ENCODE results near the gene MLYCD. TPM values are rescaled to one million over a fixed set of nuclear protein-coding genes. Genes with fewer than 3 reads are reported as not detected.

The MLYCD gene
- total and polyA plus RNA-seq, 10 of the 15 experiments (the other 5 are each of a cell fraction or from before 2014, with no cell fraction given): 0.21 to 3.7 (median 1.7) TPM

DNA sequence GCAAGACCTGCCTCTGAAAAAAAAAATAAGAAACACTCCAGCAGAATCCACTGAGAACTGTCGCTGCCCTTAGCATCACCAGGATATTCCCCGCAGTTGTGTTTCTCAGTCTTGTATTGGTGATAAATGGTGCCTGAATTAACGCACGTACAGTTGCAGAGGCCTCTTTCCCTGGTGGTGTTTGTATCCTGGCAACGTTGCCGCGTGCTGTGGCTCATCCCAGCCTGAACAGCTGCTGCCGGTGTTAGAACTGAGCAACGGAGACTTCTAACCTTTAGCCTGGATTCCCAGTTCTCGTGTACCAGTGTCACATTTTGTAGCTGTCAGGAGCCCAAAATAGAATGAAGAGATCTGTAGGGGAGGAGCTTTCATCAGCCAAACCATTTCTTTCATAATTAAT is 4.8 kb downstream of the MLYCD start:
- no peak overlapping the region for H2AFZ ChIP-seq (ENCODE audit: control insufficient read depth, low read depth, low read length)
- POLR2A ChIA-PET: no interaction called here
- intact Hi-C loops (cut with micrococcal nuclease; ENCODE audit: unreplicated experiment): no loop called here
- H3K9me3 ChIP-seq (replicated peaks; ENCODE audit: control insufficient read depth, insufficient read depth, low read length): no peaks in the 10 kb centered on the region
- no TSS peak for BruUV-seq (replicated peaks)
- in situ Hi-C loops (cut with MboI): no loop called here
- DNase-seq (ENCODE audit: low read depth, low spot score) (no peak), FAIRE-seq (no peak), ATAC-seq (no peak)
- SMC1A ChIA-PET (ENCODE audit: uncharacterized antibody, unreplicated experiment): no interaction called here
- RAD21 ChIA-PET (ENCODE audit: unreplicated experiment): no interaction called here
- H3K9ac ChIP-seq (ENCODE audit: control insufficient read depth, insufficient read depth, low read length): no peak overlapping the region
- peaks cover 0 to 9% of the 10 kb centered on the region in 2 experiments; a peak in 1 of 4 replicates for H3K36me3 ChIP-seq (ENCODE audit: control insufficient read depth in 2 of 2, insufficient read depth in 2 of 2, low read length in 1 of 2)
- 94% methylated on average over 10 of the region's 10 CpGs for WGBS (ENCODE audit: insufficient coverage, insufficient replicate concordance, low lambda C conversion rate, missing lambda C conversion rate)
- H4K20me1 ChIP-seq (ENCODE audit: control insufficient read depth, insufficient read depth): no peaks in the 10 kb centered on the region
- H3K4me1 ChIP-seq (ENCODE audit: control insufficient read depth, insufficient read depth, low read length): 0 out of 2 replicates have a peak, but pooled peaks cover 3% of the 10 kb centered on the region
- TF ChIP-seq CBX3 (IDR thresholded peaks at IDR 0.05; ENCODE audit: borderline replicate concordance, low read depth): no peak
- TF ChIP-seq, protein P1, sequence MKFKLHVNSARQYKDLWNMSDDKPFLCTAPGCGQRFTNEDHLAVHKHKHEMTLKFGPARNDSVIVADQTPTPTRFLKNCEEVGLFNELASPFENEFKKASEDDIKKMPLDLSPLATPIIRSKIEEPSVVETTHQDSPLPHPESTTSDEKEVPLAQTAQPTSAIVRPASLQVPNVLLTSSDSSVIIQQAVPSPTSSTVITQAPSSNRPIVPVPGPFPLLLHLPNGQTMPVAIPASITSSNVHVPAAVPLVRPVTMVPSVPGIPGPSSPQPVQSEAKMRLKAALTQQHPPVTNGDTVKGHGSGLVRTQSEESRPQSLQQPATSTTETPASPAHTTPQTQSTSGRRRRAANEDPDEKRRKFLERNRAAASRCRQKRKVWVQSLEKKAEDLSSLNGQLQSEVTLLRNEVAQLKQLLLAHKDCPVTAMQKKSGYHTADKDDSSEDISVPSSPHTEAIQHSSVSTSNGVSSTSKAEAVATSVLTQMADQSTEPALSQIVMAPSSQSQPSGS (IDR thresholded peaks at IDR 0.05; ENCODE audit: low read length): no peak
- no peak for TF ChIP-seq SREBF1 (IDR thresholded peaks at IDR 0.05; ENCODE audit: low read length)
- TF ChIP-seq ATF7 (IDR thresholded peaks at IDR 0.05; ENCODE audit: low read depth): no peak
- no peak for TF ChIP-seq JUNB (IDR thresholded peaks at IDR 0.05)
- no peak for TF ChIP-seq PML (IDR thresholded peaks at IDR 0.05; ENCODE audit: low read length)
- no peak for TF ChIP-seq DPF2 (IDR thresholded peaks at IDR 0.05)
- TF ChIP-seq, protein P2, sequence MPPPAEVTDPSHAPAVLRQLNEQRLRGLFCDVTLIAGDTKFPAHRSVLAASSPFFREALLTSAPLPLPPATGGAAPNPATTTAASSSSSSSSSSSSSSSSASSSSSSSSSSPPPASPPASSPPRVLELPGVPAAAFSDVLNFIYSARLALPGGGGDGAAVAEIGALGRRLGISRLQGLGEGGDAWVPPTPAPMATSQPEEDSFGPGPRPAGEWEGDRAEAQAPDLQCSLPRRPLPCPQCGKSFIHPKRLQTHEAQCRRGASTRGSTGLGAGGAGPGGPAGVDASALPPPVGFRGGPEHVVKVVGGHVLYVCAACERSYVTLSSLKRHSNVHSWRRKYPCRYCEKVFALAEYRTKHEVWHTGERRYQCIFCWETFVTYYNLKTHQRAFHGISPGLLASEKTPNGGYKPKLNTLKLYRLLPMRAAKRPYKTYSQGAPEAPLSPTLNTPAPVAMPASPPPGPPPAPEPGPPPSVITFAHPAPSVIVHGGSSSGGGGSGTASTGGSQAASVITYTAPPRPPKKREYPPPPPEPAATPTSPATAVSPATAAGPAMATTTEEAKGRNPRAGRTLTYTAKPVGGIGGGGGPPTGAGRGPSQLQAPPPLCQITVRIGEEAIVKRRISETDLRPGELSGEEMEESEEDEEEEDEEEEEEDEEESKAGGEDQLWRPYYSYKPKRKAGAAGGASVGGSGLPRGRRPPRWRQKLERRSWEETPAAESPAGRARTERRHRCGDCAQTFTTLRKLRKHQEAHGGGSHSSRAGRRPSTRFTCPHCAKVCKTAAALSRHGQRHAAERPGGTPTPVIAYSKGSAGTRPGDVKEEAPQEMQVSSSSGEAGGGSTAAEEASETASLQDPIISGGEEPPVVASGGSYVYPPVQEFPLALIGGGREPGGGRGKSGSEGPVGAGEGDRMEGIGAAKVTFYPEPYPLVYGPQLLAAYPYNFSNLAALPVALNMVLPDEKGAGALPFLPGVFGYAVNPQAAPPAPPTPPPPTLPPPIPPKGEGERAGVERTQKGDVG (CRISPR knock-in tag; IDR thresholded peaks at IDR 0.05): no peak
- TF ChIP-seq, protein P3, sequence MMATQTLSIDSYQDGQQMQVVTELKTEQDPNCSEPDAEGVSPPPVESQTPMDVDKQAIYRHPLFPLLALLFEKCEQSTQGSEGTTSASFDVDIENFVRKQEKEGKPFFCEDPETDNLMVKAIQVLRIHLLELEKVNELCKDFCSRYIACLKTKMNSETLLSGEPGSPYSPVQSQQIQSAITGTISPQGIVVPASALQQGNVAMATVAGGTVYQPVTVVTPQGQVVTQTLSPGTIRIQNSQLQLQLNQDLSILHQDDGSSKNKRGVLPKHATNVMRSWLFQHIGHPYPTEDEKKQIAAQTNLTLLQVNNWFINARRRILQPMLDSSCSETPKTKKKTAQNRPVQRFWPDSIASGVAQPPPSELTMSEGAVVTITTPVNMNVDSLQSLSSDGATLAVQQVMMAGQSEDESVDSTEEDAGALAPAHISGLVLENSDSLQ (IDR thresholded peaks at IDR 0.05): no peak
- TF ChIP-seq ZZZ3 (IDR thresholded peaks at IDR 0.05; ENCODE audit: control insufficient read depth, insufficient read length, low read depth): no peak
- TF ChIP-seq FOXK2 (IDR thresholded peaks at IDR 0.05): no peak
- no peaks in the 10 kb centered on the region for H3K27me3 ChIP-seq (replicated peaks in 1 of 2; ENCODE audit: control insufficient read depth in 2 of 2, insufficient read depth in 2 of 2, low read length in 1 of 2)
- no peak overlapping the region for H3K4me3 ChIP-seq
- peaks cover 6% of the 10 kb centered on the region for H3K79me2 ChIP-seq (ENCODE audit: control insufficient read depth, insufficient read depth, low read length)
- H3K27ac ChIP-seq (ENCODE audit: control insufficient read depth, insufficient read depth): no peak overlapping the region
- no peak overlapping the region for H3K4me2 ChIP-seq (ENCODE audit: control insufficient read depth, insufficient read depth)
- CTCF ChIA-PET: interaction anchor here (0.7 to 1.2 kb wide), 2 partner anchors 9 to 85 kb away, joined by 3 read pairs; no protein-coding TSS in a partner anchor

Measured in GM12878 (cell line).